Measurements from ENCODE around the gene ACKR3. TPM values are rescaled to one million over a fixed set of nuclear protein-coding genes. Genes with fewer than 3 reads are reported as not detected.

ACKR3 gene
- total and polyA plus RNA-seq, 2 donors (not counting 1 experiment from before 2014, with no cell fraction given) = 0.17 to 1.5 TPM

DNA sequence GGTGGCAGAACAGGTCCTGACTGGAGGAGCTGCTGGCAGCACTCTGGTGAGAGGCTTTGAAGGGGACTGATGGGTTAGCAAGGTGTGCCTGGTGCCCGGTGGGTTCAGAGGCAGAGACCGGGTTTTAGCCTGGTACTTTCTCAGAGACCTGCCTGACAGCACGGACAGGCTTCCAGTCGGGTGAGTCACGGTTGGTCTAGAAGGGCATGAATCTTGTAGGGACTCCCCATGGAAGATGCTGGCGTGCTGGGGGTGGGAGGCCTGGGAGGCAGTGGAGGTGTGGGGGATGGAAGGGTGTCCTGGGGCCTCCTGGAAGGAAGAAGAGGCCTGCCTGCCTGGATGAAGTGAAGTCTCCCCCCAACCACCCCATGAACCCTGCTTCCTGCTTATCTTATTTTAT lies 52.6 kb downstream of the ACKR3 start:
- H3K4me3 ChIP-seq (replicated peaks in 1 of 4; ENCODE audit: control extremely low read depth in 1 of 4, insufficient read depth in 1 of 4, low read depth in 3 of 4, low read length in 4 of 4) = no peak overlapping the region
- H3K27ac ChIP-seq (ENCODE audit: insufficient read depth, low read length) = no peak overlapping the region
- H3K27me3 ChIP-seq (ENCODE audit: control insufficient read depth, insufficient read depth, low read length) = no peaks in the 10 kb centered on the region
- H3K9ac ChIP-seq (ENCODE audit: insufficient read depth, low read length) = no peak overlapping the region
- H3K4me1 ChIP-seq (ENCODE audit: control insufficient read depth, extremely low read depth, insufficient read depth, low read length) = no peaks in the 10 kb centered on the region
- no peaks in the 10 kb centered on the region for H4K20me1 ChIP-seq (ENCODE audit: control insufficient read depth, extremely low read depth, insufficient read depth, low read length)
- H3K79me2 ChIP-seq (ENCODE audit: control insufficient read depth, insufficient read depth, low read length) = no peaks in the 10 kb centered on the region
- DNase-seq (ENCODE audit: low read depth in 2 of 2) = no peak
- no peak overlapping the region for H2AFZ ChIP-seq (ENCODE audit: low read length)
- no peaks in the 10 kb centered on the region for H3K36me3 ChIP-seq (ENCODE audit: control insufficient read depth, insufficient read depth, low read length)
- H3K9me3 ChIP-seq (ENCODE audit: control insufficient read depth, insufficient read depth, low read depth, low read length) = no peaks in the 10 kb centered on the region
- TF ChIP-seq, protein P1, sequence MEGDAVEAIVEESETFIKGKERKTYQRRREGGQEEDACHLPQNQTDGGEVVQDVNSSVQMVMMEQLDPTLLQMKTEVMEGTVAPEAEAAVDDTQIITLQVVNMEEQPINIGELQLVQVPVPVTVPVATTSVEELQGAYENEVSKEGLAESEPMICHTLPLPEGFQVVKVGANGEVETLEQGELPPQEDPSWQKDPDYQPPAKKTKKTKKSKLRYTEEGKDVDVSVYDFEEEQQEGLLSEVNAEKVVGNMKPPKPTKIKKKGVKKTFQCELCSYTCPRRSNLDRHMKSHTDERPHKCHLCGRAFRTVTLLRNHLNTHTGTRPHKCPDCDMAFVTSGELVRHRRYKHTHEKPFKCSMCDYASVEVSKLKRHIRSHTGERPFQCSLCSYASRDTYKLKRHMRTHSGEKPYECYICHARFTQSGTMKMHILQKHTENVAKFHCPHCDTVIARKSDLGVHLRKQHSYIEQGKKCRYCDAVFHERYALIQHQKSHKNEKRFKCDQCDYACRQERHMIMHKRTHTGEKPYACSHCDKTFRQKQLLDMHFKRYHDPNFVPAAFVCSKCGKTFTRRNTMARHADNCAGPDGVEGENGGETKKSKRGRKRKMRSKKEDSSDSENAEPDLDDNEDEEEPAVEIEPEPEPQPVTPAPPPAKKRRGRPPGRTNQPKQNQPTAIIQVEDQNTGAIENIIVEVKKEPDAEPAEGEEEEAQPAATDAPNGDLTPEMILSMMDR (conservative IDR thresholded peaks at IDR 0.05 in 1 of 2, IDR thresholded peaks at IDR 0.05 in 1 of 2; ENCODE audit: low read depth in 1 of 2, low read length in 2 of 2) = no peak
- TF ChIP-seq EZH2 (IDR thresholded peaks at IDR 0.05; ENCODE audit: low read length, missing control alignments) = no peak
- no peak overlapping the region for H3K4me2 ChIP-seq (ENCODE audit: extremely low read depth, insufficient read depth, low read length)

DNA sequence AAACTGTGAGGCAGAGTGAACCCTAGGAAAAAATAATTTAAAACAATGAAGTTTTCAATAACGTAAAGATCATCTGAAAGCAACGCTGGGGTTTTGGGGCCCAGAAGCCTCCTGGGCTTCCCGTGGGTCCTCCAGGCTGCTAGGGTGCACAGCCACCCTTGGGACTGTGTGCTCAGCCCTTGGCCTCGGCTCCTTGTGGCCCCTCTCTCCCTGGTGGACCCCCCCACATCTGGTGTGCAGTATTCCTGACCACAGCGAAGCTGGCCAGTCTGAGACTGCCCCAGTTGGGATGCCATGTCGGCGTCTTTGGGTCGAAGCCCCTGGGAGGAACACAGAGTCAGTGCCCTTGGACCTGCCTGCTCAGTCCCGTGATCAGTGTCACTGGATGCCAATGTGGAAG lies 53.0 kb downstream of the ACKR3 start:
- Histone ChIP-seq H3K4me1 (ENCODE audit: control insufficient read depth, extremely low read depth, insufficient read depth, low read length) (no peaks in the 10 kb centered on the region), H3K4me2 (ENCODE audit: extremely low read depth, insufficient read depth, low read length) (no peak overlapping the region), H3K9ac (ENCODE audit: insufficient read depth, low read length) (no peak overlapping the region), H4K20me1 (ENCODE audit: control insufficient read depth, extremely low read depth, insufficient read depth, low read length) (no peaks in the 10 kb centered on the region), H3K36me3 (ENCODE audit: control insufficient read depth, insufficient read depth, low read length) (no peaks in the 10 kb centered on the region), H3K4me3 (replicated peaks in 1 of 4; ENCODE audit: control extremely low read depth in 1 of 4, insufficient read depth in 1 of 4, low read depth in 3 of 4, low read length in 4 of 4) (no peak overlapping the region), H3K9me3 (ENCODE audit: control insufficient read depth, insufficient read depth, low read depth, low read length) (no peaks in the 10 kb centered on the region), H3K79me2 (ENCODE audit: control insufficient read depth, insufficient read depth, low read length) (no peaks in the 10 kb centered on the region), H3K27me3 (ENCODE audit: control insufficient read depth, insufficient read depth, low read length) (no peaks in the 10 kb centered on the region), H3K27ac (ENCODE audit: insufficient read depth, low read length) (no peak overlapping the region), H2AFZ (ENCODE audit: low read length) (no peak overlapping the region)
- no peak for DNase-seq (ENCODE audit: low read depth in 2 of 2)
- TF ChIP-seq, protein P1 (conservative IDR thresholded peaks at IDR 0.05 in 1 of 2, IDR thresholded peaks at IDR 0.05 in 1 of 2; ENCODE audit: low read depth in 1 of 2, low read length in 2 of 2) = no peak
- TF ChIP-seq EZH2 (IDR thresholded peaks at IDR 0.05; ENCODE audit: low read length, missing control alignments) = no peak

DNA sequence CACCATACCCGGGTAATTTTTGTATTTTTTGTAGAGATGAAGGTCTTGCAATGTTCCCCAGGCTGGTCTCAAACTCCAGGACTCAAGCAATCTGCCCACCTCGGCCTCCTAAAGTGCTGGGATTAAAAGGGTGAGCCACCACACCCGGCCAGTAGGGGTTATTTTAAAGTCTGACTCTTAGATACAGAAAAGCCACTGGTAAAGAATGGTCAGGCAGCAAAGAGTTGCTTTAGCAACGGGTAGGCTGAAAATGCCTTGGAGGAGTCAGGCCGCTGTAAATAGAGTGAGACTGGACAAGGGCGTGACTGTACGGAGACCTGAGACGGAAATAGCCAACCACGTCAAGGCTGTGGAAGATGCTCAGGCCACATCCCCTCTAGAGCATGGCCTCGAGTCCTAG lies 54.2 kb downstream of the ACKR3 start:
- H2AFZ ChIP-seq (ENCODE audit: low read length) = no peak overlapping the region
- no peak overlapping the region for H3K9ac ChIP-seq (ENCODE audit: insufficient read depth, low read length)
- no peak overlapping the region for H3K27ac ChIP-seq (ENCODE audit: insufficient read depth, low read length)
- no peak overlapping the region for H3K4me3 ChIP-seq (replicated peaks in 1 of 4; ENCODE audit: control extremely low read depth in 1 of 4, insufficient read depth in 1 of 4, low read depth in 3 of 4, low read length in 4 of 4)
- H3K4me1 ChIP-seq (ENCODE audit: control insufficient read depth, extremely low read depth, insufficient read depth, low read length) = no peaks in the 10 kb centered on the region
- no peaks in the 10 kb centered on the region for H3K36me3 ChIP-seq (ENCODE audit: control insufficient read depth, insufficient read depth, low read length)
- no peaks in the 10 kb centered on the region for H3K9me3 ChIP-seq (ENCODE audit: control insufficient read depth, insufficient read depth, low read depth, low read length)
- no peaks in the 10 kb centered on the region for H3K79me2 ChIP-seq (ENCODE audit: control insufficient read depth, insufficient read depth, low read length)
- H3K27me3 ChIP-seq (ENCODE audit: control insufficient read depth, insufficient read depth, low read length) = no peaks in the 10 kb centered on the region
- DNase-seq (ENCODE audit: low read depth in 2 of 2) = no peak
- H4K20me1 ChIP-seq (ENCODE audit: control insufficient read depth, extremely low read depth, insufficient read depth, low read length) = no peaks in the 10 kb centered on the region
- H3K4me2 ChIP-seq (ENCODE audit: extremely low read depth, insufficient read depth, low read length) = no peak overlapping the region
- TF ChIP-seq EZH2 (IDR thresholded peaks at IDR 0.05; ENCODE audit: low read length, missing control alignments) = no peak
- TF ChIP-seq, protein P1 (conservative IDR thresholded peaks at IDR 0.05 in 1 of 2, IDR thresholded peaks at IDR 0.05 in 1 of 2; ENCODE audit: low read depth in 1 of 2, low read length in 2 of 2) = no peak
